ENCODE data around the gene VAPB. TPM values are rescaled to one million over a fixed set of nuclear protein-coding genes. Genes with fewer than 3 reads are reported as not detected.

The VAPB gene
- total RNA-seq, 1 experiment from 2014 or later = 51.1 TPM

DNA sequence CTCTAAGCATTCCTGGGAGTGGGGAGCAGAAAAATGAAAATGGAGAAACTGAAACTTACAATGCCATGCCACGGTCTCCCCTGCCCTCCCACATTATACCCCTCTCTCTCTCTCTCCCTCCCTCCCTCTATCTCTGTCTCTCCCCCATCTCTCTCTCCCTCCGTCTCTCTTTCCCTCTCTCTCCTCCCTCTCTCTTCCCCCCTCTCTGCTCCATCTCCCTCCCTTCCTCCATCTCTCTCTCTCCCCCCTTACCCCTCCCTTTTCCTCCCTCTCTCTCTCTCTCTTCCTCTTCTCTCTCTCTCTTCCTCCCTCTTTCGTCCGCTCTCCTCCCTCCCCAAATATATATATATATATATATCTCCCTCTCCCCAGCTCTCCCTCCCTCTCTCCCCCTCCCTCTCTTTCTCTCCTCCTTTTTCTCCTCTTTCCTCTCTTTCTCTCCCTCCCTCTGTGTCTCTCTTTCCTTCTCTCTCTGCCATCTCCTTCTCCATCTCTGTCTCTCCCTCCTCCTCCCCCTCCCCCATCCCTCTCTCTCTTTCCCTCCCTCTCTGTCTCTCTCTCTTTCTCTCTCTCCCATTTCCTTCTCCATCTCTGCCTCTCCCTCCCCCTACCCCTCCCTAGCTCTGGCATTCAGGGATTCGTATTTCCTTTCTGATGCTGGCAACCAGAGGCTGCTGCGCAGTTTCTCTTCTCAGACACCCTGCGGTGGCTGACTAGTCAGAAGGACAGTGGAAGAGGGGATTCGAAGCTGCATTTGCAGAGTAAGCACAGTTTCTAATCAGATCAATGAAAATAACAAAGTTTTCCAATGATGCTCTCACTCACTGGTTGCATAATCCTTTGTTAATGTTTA is 13.9 kb upstream of the VAPB start:
- Histone ChIP-seq H3K4me3 (replicated peaks in 1 of 2; ENCODE audit: low read depth in 1 of 2, low read length in 2 of 2) (no peak overlapping the region), H3K36me3 (ENCODE audit: control insufficient read depth in 1 of 2, insufficient read depth in 2 of 2, low read length in 2 of 2) (no peaks in the 10 kb centered on the region), H3K4me1 (ENCODE audit: control insufficient read depth in 1 of 2, insufficient read depth in 2 of 2, low read length in 2 of 2) (no peaks in the 10 kb centered on the region), H3K27ac (ENCODE audit: low read depth, low read length) (no peak overlapping the region), H3K9me3 (ENCODE audit: control insufficient read depth in 1 of 2, insufficient read depth in 1 of 2, low read depth in 1 of 2, low read length in 2 of 2) (no peaks in the 10 kb centered on the region), H4K20me1 (ENCODE audit: insufficient read depth) (no peaks in the 10 kb centered on the region; the same call in 1 of the 2 replicates), H3K4me2 (ENCODE audit: low read length) (no peak overlapping the region), H3K9me2 (ENCODE audit: insufficient read depth) (no peaks in the 10 kb centered on the region), H2AFZ (ENCODE audit: low read depth, low read length, poor library complexity, severe bottlenecking) (no peak overlapping the region), H3K79me2 (ENCODE audit: insufficient read depth, low read length) (no peaks in the 10 kb centered on the region), H3K27me3 (ENCODE audit: insufficient read depth, low read length) (no peaks in the 10 kb centered on the region), H3K9ac (ENCODE audit: low read length) (no peak overlapping the region)
- intact Hi-C loops (cut with micrococcal nuclease) = no loop called here
- CTCF ChIA-PET = no interaction called here
- no TSS peak for BruUV-seq (replicated peaks)
- RAD21 ChIA-PET (ENCODE audit: low non-redundant PET in 1 of 2, low total read pairs in 2 of 2, uncharacterized antibody in 2 of 2, unreplicated experiment in 2 of 2) = no interaction called here
- POLR2A ChIA-PET = no interaction called here
- no peak for ATAC-seq
- no peak for DNase-seq (ENCODE audit: low read depth, low spot score)
- TF ChIP-seq CBX3 (IDR thresholded peaks at IDR 0.05; ENCODE audit: low read depth) (no peak), EGR1 (IDR thresholded peaks at IDR 0.05; ENCODE audit: low read depth) (no peak), YY1 (IDR thresholded peaks at IDR 0.05; ENCODE audit: extremely low read depth, insufficient replicate concordance, low read depth, low read length) (no peak), SP1 (IDR thresholded peaks at IDR 0.05; ENCODE audit: low read depth) (no peak), POLR2AphosphoS5 (IDR thresholded peaks at IDR 0.05; ENCODE audit: low read depth, low read length) (no peak), RAD21 (IDR thresholded peaks at IDR 0.05; ENCODE audit: low read depth) (no peak), SIN3A (IDR thresholded peaks at IDR 0.05; ENCODE audit: low read depth) (no peak), SRF (IDR thresholded peaks at IDR 0.05; ENCODE audit: low read depth) (no peak), ZNF274 (IDR thresholded peaks at IDR 0.05; ENCODE audit: low read depth, low read length) (no peak), EZH2 (IDR thresholded peaks at IDR 0.05) (no peak), FOSL1 (IDR thresholded peaks at IDR 0.05; ENCODE audit: low read depth) (no peak), JUND (IDR thresholded peaks at IDR 0.05) (no peak), CEBPB (IDR thresholded peaks at IDR 0.05; ENCODE audit: low read depth) (no peak)
- TF ChIP-seq, protein P1, sequence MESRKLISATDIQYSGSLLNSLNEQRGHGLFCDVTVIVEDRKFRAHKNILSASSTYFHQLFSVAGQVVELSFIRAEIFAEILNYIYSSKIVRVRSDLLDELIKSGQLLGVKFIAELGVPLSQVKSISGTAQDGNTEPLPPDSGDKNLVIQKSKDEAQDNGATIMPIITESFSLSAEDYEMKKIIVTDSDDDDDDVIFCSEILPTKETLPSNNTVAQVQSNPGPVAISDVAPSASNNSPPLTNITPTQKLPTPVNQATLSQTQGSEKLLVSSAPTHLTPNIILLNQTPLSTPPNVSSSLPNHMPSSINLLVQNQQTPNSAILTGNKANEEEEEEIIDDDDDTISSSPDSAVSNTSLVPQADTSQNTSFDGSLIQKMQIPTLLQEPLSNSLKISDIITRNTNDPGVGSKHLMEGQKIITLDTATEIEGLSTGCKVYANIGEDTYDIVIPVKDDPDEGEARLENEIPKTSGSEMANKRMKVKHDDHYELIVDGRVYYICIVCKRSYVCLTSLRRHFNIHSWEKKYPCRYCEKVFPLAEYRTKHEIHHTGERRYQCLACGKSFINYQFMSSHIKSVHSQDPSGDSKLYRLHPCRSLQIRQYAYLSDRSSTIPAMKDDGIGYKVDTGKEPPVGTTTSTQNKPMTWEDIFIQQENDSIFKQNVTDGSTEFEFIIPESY (IDR thresholded peaks at IDR 0.05; ENCODE audit: extremely low read depth, insufficient replicate concordance, low read length) = no peak
- TF ChIP-seq, protein P2, sequence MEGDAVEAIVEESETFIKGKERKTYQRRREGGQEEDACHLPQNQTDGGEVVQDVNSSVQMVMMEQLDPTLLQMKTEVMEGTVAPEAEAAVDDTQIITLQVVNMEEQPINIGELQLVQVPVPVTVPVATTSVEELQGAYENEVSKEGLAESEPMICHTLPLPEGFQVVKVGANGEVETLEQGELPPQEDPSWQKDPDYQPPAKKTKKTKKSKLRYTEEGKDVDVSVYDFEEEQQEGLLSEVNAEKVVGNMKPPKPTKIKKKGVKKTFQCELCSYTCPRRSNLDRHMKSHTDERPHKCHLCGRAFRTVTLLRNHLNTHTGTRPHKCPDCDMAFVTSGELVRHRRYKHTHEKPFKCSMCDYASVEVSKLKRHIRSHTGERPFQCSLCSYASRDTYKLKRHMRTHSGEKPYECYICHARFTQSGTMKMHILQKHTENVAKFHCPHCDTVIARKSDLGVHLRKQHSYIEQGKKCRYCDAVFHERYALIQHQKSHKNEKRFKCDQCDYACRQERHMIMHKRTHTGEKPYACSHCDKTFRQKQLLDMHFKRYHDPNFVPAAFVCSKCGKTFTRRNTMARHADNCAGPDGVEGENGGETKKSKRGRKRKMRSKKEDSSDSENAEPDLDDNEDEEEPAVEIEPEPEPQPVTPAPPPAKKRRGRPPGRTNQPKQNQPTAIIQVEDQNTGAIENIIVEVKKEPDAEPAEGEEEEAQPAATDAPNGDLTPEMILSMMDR (IDR thresholded peaks at IDR 0.05 in 2 of 3, conservative IDR thresholded peaks at IDR 0.05 in 1 of 3; ENCODE audit: borderline replicate concordance in 1 of 3, insufficient read depth in 1 of 3, low read depth in 2 of 3, low read length in 2 of 3) = no peak
- TF ChIP-seq, protein P3, sequence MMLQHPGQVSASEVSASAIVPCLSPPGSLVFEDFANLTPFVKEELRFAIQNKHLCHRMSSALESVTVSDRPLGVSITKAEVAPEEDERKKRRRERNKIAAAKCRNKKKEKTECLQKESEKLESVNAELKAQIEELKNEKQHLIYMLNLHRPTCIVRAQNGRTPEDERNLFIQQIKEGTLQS (IDR thresholded peaks at IDR 0.05) = no peak
